Stimulated activated CD4-positive, alpha-beta T cell treated with anti-CD3 and anti-CD28 coated beads, Interleukin-1b, Interleukin-23, amount 100 ng/mL, for 1 hour (primary cell): ENCODE results near the gene CCZ1.
"Not testable (repeated sequence)": the region's sequence is repeated elsewhere in the genome, so short reads cannot be mapped to it uniquely, and the experiment has no call there.

Source experiments
- DNase-seq, 2 donors: peaks; one replicate each; pipeline ENCODE4 v3.0.0-alpha.2; 2020; ENCODE audit warnings: low read depth in 2 of 2

CCZ1 gene

DNA sequence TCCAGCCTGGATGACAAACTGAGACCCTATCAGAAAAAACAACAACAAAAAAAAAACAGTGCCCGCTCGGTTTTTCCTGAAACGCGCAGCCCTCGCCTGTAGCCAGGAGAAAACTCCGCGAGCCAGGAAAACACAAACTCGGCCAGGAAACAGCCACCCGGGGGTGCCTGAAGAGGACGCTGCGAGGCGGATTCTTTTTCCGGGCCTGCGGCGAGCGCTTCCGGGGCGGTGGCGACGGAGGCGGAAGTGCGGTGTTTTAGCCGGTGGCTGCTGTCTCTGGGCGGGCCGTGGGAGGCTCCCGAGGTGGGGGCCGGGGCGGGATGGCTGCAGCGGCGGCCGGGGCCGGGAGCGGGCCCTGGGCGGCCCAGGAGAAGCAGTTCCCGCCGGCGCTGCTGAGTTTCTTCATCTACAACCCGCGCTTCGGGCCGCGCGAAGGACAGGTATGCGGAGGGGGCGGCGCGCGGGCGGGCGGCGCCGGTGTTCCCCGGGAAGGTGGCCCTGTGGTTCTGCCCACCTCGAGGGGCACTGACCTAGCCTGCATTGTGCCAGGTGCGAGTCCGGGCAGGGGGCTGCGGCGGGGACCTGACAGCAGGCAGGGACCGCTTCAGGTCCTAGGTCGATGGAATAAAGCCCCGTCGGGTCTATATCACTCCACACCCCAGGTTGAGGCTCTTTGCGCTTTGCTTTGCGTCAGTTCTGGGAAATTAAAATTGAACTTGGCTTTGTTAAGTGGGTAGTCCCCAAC is at the start of gene CCZ1:
Gene CCZ1, plus strand, starts transcription at position 254 of the 745 bp plus-strand sequence. Its CDS starts 67 bp downstream, at position 321.
- peak in 1 of 2 donors; percentile 62 for DNase-seq

DNA sequence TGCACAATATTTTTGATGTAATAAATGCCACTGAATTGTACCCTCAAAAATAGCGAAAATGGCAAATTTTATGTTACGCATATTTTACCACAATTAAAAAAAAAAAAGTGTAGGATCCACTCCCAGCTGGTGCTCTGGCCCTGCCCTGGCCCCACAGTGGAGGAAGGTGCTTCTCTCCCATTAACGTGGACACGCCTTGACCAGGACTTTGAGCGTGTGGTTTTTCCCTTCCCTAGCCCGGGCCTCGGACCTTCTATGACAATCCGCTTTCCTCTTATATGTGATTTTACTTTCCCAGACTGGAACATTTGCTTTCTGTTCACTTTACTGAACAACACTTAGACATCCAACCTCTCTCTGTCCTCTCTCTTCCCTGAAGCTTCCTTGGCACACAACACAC is 47.6 kb upstream of the CCZ1 start:
- DNase-seq = no peak

DNA sequence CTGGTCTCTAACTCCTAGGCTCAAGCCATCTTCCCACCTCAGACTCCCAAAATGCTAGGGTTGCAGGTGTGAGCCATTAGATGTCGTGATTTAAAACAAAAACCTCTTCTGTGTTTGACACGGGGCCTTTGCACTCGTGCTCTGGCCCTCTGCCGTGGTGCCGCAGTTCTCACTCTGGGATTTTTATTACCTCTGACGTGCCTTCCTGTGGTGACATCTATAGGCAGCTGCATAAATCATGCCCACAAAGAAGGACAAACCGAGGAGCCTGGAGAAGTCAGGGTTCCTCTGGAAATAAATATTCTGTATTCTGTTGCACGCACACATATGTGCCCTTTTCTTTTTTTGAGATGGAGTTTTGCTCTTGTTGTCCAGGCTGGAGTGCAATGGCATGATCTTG is 43.8 kb upstream of the CCZ1 start:
- no peak for DNase-seq

DNA sequence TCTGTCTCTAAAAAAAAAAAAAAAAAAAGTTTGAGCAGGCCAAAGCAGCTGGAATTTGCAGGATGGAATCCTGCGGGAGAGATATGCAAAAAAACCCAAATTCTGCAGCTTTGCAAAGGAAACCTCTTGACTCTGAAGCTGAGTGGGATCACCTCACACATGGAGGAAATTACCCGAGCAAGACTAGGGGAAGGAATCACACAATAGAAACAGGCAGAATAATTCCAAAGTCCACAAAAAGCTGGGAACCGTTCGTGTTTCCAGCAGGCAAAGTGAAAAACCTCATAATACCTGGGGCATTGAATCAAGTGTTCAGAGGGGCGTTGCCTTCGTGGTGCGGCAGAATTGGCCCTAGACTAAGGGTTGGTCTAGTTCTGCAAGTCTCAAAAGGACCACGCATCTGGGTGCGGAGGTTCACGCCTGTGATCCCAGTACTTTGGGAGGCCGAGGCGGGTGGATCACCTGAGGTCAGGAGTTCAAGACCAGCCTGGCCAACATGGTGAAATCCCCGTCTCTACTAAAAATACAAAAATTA is 41.4 kb upstream of the CCZ1 start:
- DNase-seq = not testable (repeated sequence)

DNA sequence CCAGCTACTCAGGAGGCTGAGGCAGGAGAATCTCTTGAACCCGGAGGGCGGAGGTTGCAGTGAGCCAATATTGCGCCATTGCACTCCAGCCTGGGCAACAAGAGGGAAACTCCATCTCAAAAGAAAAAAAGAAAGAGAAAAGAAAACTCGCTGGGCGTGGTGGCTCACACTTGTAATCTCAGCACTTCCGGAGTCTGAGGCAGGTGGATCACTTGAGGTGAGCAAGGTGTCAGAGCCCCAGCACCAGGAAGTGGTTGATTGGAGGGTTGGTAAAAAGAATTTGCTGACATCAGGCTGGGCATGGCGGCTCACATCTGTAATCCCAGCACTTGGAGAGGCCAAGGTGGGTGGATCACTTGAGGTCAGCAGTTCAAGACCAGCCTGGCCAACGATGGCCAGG is 40.0 kb upstream of the CCZ1 start:
- peak in 1 of 2 donors; percentile 5 for DNase-seq

DNA sequence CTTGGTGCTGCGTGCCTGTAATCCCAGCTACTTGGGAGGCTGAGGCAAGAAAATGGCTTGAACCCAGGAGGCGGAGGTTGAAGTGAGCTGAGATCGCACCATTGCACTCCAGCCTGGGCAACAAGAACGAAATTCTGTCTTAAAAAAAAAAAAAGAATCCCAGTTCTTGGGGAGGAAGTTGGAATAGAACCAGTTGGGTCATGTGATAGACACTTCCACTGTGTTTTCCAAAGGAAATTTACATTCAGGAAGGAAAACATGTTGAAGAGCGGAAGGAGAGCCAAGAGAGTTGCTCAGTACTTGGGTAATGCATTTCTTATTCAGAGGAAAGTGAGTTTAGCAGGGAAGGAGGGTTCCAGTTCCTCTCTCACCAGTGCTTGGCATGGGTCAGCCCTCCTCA is 37.3 kb upstream of the CCZ1 start:
- not testable (repeated sequence) for DNase-seq

DNA sequence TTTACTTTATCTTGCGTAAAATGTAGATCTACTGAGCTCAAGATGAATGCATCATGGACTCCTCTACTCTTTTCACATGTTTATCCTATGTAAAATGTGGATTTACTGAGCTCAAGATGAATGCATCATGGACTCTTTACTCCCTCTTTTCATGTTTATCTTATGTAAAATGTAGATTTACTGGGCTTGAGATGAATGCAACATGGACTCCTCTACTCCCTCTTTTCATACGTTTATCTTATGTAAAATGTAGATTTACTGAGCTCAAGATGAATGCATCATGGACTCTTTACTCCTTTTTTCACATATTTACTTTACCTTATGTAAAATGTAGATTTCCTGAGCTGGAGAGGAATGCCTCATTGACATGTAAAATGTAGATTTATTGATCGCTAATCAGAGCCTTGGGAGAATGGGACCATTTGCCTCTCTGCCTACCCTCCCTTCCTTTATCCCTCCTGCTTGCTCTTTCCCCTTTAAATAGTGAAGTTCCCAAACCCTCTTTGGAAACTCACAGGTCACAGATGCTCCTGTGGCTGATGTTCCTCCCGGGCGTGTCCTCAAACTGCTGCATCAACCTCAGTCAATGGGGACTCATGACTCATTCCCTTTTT is 35.7 kb upstream of the CCZ1 start:
- not testable (repeated sequence) for DNase-seq

DNA sequence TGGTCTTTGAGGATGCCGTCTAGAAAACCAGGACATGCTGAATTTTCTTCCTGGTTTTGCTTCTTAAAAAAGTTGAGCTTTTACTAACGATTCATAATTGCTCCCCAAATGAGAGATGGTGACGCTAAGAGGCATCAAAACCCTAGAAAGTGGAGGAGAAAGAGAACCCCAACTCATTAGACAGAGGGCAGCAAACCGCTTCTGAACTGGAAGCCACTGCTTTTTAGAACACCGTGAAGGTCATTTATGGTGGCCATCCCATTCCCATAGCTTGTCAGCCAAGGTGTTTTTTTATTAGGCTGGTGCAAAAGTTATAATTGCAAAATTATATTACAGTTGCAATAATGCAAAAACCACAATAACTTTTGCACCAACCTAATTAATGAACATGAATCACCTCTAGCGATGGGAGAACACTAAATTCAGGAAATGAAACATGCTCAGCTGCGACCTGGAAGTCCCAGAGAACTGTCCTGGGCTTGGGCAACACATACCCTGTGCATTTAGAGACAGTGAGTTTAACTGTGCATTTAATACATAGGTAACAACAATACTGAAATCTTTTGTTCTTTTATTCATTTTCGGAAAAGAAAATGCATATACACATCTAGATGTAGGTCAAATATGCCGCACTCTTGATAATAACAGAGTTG is 33.1 kb upstream of the CCZ1 start:
- DNase-seq = not testable (repeated sequence)

DNA sequence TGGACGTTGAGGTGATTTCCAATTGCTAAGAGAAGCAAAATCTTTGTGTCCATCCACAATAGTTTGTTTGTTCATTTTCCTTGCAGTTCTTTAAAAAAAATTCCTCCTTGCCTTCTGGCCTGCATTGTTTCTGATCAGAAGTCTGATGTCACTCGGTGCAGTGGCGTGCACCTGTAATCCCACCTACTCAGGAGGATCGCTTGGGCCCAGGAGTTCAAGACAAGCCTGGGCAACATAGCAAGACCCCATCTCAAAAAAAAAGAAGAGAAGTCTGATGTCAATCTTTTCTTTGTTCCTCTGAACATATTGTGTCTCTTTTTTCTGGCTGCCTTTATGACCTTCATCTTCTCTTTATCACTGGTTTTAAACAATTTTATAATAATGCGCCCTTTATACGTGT is 31.5 kb upstream of the CCZ1 start:
- no peak for DNase-seq

DNA sequence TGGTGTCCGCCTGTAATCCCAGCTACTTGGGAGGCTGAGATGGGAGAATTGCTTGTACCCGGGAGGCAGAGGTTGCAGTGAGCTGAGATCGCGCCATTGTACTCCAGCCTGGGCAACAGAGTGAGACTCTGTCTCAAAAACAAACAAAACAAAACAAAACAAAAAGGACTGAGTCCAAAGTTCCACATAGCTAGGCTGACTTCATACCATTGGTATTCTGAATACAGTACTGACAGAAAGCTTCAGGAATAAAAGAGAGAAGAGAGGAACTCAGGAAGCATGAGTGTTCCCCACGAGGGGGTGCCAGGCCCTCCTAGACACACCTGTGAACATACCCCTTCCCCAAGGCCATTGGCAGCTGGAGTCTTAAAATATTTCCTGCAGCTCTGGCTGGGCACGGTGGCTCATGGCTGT is 29.6 kb upstream of the CCZ1 start:
- DNase-seq = not testable (repeated sequence)

DNA sequence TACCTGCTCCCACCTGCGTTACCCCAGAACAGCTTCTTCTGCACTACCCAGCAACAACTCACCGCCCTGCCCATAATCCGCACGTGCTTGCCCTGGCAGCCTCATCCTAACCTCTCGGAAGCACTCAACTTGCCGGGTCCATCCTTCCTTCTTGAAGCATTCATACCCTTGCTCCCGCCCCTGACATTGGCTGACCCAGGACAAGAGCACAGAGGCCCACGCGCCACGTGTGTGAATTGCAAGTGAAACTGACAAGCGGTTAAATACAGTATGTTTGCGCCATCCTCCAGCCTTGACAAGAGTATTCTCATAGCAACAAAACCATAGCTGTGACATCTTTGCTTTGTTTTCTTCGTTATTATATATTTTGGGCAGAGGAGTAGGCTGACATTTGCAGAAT is 28.8 kb upstream of the CCZ1 start:
- no peak for DNase-seq

DNA sequence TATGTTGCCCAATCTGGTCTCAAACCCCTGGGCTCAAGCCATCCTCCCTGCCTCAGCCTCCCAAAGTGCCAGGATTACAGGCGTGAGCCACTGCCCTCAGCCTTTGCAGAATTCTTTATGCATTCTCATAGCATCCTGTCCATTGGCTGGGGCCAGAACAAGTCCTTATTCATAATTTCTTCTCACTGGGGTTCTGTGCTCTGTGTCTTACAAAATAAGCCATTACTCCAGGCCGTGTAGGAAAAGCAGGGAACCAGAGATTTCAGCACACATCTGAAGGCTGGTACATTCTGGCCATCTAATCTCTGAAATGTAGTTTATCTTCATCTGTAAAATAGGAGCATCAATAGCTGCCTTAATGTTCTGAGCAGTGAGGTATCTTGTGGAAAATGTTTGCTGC is 28.2 kb upstream of the CCZ1 start:
- no peak for DNase-seq

DNA sequence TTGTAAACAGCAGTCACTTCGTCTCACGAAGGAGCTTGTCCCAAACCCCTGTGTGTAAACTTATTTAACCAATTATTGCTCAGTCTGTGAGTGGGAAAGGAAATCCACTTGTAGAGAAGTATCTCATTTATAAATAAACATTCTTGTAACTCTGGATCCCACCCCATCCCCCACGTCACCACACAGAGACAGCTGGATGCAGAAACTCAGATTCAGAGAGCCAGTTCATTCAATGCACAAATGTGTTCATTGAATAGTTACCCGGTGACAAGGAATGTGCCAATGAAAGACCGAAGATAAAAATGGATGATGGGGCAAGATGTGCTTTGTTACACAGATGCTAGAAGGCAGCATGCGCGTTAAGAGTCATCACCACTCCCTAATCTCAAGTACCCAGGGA is 26.2 kb upstream of the CCZ1 start:
- no peak for DNase-seq

DNA sequence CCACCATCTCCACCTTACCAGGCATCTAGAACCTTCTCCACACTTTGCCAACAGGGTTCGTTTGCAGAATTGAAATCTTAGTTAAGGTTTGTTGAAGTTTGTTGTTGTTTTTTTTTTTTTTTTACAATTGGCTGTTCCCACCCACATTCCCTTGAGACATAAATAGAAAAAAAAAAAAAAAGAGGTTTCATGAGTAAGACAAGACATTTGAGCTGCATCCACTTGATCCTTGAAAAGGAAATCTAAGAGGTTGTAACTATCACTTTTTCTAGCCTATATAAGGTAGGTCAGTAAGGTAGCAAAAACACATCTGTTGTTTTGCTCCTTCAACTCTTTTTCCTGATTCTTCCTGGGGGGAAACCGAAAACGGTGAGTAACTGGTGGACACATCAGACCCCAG is 18.9 kb upstream of the CCZ1 start:
- not testable (repeated sequence) for DNase-seq

DNA sequence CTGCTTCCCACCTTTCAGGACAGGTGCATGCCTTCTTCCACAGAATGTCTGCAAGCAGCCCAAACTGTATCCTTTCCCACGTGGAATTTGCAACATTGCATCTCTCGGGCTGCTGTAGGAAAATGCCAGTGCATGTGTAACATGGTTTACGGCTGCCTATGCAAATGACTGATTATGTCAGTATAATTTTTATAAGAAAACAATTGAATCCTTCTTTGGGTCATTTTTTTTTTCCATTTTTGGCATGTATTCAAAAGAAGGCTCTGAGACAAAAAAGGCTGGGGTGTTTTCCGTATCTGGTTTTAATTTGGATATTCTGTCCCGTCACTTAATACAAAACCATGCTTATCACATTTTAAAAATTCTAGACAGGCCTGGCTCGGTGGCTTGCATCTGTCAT is 18.4 kb upstream of the CCZ1 start:
- DNase-seq = not testable (repeated sequence)

DNA sequence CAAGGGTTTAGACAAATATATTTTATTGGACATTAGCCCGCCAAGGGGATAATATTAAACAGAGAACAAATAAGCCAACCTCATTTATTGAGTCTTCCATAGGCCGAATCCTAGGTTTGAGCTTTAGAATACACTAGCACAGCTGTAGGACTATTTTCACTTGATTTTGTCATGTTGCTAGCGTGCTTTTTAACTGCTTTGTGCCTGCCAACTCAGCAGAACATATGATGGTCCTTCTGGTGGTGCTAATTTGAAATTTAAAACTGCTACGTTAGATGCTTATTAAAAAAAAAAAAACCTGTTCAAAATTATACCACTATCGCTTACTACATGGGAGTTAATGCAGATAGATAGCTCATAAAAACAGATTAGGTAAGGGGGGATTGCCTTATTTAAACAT is 14.1 kb upstream of the CCZ1 start:
- not testable (repeated sequence) for DNase-seq

DNA sequence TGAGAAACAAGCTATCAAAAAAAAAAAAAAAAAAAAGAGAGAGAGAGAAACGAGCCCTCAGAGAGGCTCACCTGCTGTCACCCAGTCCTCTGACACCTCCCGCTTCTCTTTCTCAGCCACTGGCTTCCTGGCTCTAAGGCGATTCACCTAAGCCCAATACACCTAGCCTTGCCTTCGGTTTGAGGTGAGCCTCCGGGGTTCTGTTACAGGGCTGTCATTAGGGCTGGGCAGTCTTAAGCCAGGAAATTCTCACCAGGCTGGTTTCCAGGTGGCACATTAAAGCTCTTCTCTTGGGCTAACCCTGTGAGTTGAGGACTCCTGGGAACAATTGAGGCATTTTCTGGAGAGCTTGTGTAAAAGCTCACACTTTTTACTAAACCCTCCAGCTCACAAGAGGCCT is 10.5 kb upstream of the CCZ1 start:
- DNase-seq = not testable (repeated sequence)

DNA sequence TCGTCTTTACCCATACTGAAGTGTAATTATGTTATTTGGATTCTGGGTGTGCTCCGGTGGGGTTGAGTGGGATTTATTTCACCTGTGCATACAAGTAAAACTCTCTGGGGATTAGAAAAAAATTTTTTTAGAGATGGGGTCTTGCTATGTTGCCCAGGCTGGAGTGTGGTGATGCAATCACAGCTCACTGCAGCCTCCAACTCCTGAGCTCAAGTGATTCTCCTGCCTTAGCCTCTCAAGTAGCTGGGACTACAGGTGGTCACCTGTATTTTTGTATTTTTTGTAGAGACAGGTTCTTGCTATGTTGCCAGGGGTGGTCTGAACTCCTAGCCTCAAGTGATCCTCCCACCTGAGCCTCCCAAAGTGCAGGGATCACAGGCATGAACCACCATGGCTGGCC is 8.3 kb upstream of the CCZ1 start:
- DNase-seq = not testable (repeated sequence)

DNA sequence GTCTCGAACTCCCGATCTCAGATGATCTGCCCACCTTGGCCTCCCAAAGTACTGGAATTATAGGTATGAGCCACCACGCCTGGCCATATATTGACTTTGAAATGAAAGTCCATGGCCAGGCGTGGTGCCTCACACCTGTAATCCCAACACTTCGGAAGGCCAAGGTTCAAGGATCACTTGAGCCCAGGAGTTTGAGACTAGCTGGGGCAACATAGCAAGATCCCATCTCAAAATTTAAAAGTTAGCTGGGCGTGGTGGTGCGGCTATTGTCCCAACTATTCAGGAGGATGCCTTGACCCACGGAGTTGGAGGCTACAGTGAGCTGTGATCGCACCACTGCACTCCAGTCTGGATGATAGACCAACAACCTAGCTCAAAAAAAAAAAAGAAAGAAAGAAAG is 6.0 kb upstream of the CCZ1 start:
- DNase-seq = no peak

DNA sequence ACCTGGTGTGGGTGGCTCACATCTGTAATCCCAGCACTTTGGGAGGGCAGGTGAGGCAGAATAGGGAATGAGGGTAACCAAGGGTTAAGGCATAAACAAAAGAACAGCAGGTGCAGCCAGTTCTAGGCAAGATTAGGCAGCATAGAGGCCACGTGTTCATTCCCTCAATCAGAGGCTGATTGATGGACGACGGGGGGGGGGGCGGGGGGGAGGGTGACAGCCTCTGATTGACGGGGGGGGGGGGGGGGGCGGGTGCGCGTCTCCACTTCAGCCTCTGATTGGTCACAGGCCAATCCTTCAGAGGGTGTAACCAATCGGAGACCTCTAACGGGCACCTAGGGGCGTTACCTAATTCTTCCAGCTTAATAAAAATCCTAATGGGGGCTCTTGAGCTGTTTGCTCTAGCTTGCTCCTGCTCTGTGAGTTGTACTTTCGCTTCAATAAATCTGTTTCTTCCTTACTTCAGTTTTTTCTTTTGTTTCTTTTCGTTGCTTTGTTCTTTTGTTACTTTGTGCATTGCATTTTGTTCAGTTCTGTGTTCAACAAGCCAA is 1.1 kb upstream of the CCZ1 start:
- DNase-seq = not testable (repeated sequence)

DNA sequence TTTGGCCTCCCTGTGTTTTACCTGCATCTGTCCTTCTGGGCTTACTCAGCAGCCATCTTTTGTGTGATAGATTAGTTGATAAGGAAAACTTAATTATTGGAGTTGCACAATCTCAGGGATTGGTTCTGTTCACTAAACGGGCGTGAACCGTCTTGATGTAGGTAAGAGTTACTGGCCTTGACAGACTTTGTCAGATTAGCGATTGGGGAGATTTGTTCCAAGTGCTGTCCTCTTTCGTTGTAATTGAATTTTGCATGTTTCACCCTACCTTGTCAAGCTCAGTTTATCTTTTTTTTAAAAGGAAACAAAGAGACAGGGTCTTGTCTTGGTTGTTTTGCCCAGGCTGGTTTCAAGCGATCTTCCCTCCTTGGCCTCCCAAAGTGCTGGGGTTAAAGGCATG is 4.5 kb downstream of the CCZ1 start:
- DNase-seq = not testable (repeated sequence)

DNA sequence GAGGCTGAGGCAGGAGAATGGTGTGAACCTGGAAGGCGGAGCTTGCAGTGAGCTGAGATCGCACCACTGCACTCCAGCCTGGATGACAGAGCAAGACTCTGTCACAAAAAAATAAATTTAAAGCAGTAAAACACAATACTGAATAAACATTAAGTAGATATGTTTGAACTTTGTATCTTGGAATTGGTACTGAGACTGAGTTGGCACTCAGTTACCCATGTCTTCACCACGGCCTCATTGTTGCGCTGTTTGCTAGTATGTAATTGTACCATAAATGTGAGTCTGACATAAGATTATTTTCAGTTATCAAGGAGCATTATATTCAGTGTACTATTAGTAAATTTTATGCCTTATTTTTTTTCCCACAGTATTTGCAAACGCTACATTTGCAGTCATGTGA is 6.2 kb downstream of the CCZ1 start:
- DNase-seq = not testable (repeated sequence)
